GM21529 (cell line): ENCODE results near the gene MGAT5B.
"Not testable (repeated sequence)": the region's sequence is repeated elsewhere in the genome, so short reads cannot be mapped to it uniquely, and the experiment has no call there.

Experiments used
- ATAC-seq: cut with Tn5 transposase; IDR thresholded peaks from one replicate; pipeline ENCODE4 v1.9.1; 2021; ENCODE audit not compliant: unreplicated experiment

The MGAT5B gene

GRCh38 chr17:76845541-76846017 lies 22.6 kb upstream of the MGAT5B start:
- ATAC-seq = no peak

GRCh38 chr17:76847031-76847430 lies 21.2 kb upstream of the MGAT5B start:
- ATAC-seq = no peak

GRCh38 chr17:76848670-76849069 lies 19.5 kb upstream of the MGAT5B start:
- no peak for ATAC-seq

- not testable (repeated sequence) for ATAC-seq
These were observed 19.0 kb upstream of the MGAT5B start for GRCh38 chr17:76849160-76849559.

GRCh38 chr17:76852843-76853242 lies 15.4 kb upstream of the MGAT5B start:
- ATAC-seq = no peak

GRCh38 chr17:76855105-76855504 lies 13.1 kb upstream of the MGAT5B start:
- no peak for ATAC-seq

- no peak for ATAC-seq
These were observed 6.1 kb upstream of the MGAT5B start for GRCh38 chr17:76862079-76862478.

- no peak for ATAC-seq
These were observed 5.7 kb upstream of the MGAT5B start for GRCh38 chr17:76862494-76862893.

- no peak for ATAC-seq
These were observed 4.2 kb upstream of the MGAT5B start for GRCh38 chr17:76864024-76864423.

- ATAC-seq = no peak
These were observed 3.0 kb upstream of the MGAT5B start for GRCh38 chr17:76865174-76865573.

- no peak for ATAC-seq
These were observed 2.0 kb upstream of the MGAT5B start for GRCh38 chr17:76866203-76866602.

- ATAC-seq = no peak
These were observed 1.2 kb upstream of the MGAT5B start for GRCh38 chr17:76866774-76867577.

- no peak for ATAC-seq
These were observed 527 bp upstream of the MGAT5B start for GRCh38 chr17:76867578-76868175.

- ATAC-seq = no peak
These were observed 678 bp downstream of the MGAT5B start for GRCh38 chr17:76868669-76869495.

- no peak for ATAC-seq
These were observed 1.5 kb downstream of the MGAT5B start for GRCh38 chr17:76869496-76870376.

GRCh38 chr17:76870377-76870714 lies 2.1 kb downstream of the MGAT5B start:
- ATAC-seq = no peak

- ATAC-seq = no peak
These were observed 3.5 kb downstream of the MGAT5B start for GRCh38 chr17:76871668-76872067.

GRCh38 chr17:76872221-76872873 lies 4.1 kb downstream of the MGAT5B start:
- no peak for ATAC-seq

- no peak for ATAC-seq
These were observed 4.6 kb downstream of the MGAT5B start for GRCh38 chr17:76872874-76873221.

GRCh38 chr17:76873856-76874255 lies 5.7 kb downstream of the MGAT5B start:
- no peak for ATAC-seq
